Frontal cortex (tissue), 4 donors: Measurements from ENCODE around the gene ITGB3. TPM values are rescaled to one million over a fixed set of nuclear protein-coding genes. Genes with fewer than 3 reads are reported as not detected.
A peak's percentile ranks its signal among the peaks of the same experiment; 100 is the strongest.
"Not testable (repeated sequence)": the region's sequence is repeated elsewhere in the genome, so short reads cannot be mapped to it uniquely, and the experiment has no call there.

Experiments used
- DNase-seq, 2 donors: peaks; one replicate each; pipeline ENCODE4 v3.0.0; 2012; ENCODE audit warnings: low spot score in 2 of 2
- FAIRE-seq: peaks from 2 replicates; lab custom pipeline; 2012; peaks lifted over from hg19 to GRCh38; lab: Jason Lieb, UNC
- total RNA-seq: library from RNA; depleted of rRNA; stranded (reverse); fragments of >200 nt; gene quantifications from one replicate; pipeline ENCODE4 v1.2.3, GENCODE V29; 2014
- donor health status: control.
- donor health status: control.
- donor health status: control.

Gene ITGB3
- total RNA-seq = 1.2 TPM

- FAIRE-seq = no peak
- DNase-seq = peak; percentile 62 to 75
Measured at GRCh38 chr17:47253541-47254402, at the start of gene ITGB3. Gene ITGB3, plus strand, starts transcription at chr17:47253827. Its CDS starts 35 bp downstream, at chr17:47253862.

GRCh38 chr17:47203984-47204721 is 49.5 kb upstream of the ITGB3 start:
- no peak for DNase-seq
- no peak for FAIRE-seq

GRCh38 chr17:47204722-47205418 is 48.8 kb upstream of the ITGB3 start:
- FAIRE-seq = no peak
- no peak for DNase-seq

GRCh38 chr17:47205419-47205963 is 48.1 kb upstream of the ITGB3 start:
- no peak for DNase-seq
- FAIRE-seq = no peak

- no peak for FAIRE-seq
- no peak for DNase-seq
Measured at GRCh38 chr17:47207143-47208067, 46.2 kb upstream of the ITGB3 start.

GRCh38 chr17:47208744-47209488 is 44.7 kb upstream of the ITGB3 start, which contains the start of gene MYL4:
Gene MYL4, plus strand, starts transcription at chr17:47209348. Its CDS starts 75 bp downstream, at chr17:47209423.
- FAIRE-seq (no peak), DNase-seq (no peak)

- DNase-seq = no peak
- no peak for FAIRE-seq
Measured at GRCh38 chr17:47209499-47209898, 44.1 kb upstream of the ITGB3 start.

- no peak for DNase-seq
- no peak for FAIRE-seq
Measured at GRCh38 chr17:47210105-47210504, 43.5 kb upstream of the ITGB3 start.

GRCh38 chr17:47210779-47211178 is 42.8 kb upstream of the ITGB3 start:
- FAIRE-seq = no peak
- DNase-seq = no peak

- FAIRE-seq = no peak
- DNase-seq = no peak
Measured at GRCh38 chr17:47212458-47212857, 41.2 kb upstream of the ITGB3 start.

- FAIRE-seq = no peak
- DNase-seq = no peak
Measured at GRCh38 chr17:47213540-47213939, 40.1 kb upstream of the ITGB3 start.

GRCh38 chr17:47214931-47215330 is 38.7 kb upstream of the ITGB3 start:
- FAIRE-seq (no peak), DNase-seq (no peak)

GRCh38 chr17:47216821-47217220 is 36.8 kb upstream of the ITGB3 start:
- DNase-seq, FAIRE-seq: not testable (repeated sequence)

- FAIRE-seq = not testable (repeated sequence)
Measured at GRCh38 chr17:47217279-47217678, 36.3 kb upstream of the ITGB3 start.

GRCh38 chr17:47218896-47219430 is 34.7 kb upstream of the ITGB3 start:
- no peak for DNase-seq
- FAIRE-seq = no peak

More at GRCh38 chr17:47217279-47217678, 36.3 kb upstream of the ITGB3 start:
- DNase-seq = not testable (repeated sequence)

- DNase-seq (no peak), FAIRE-seq (no peak)
Measured at GRCh38 chr17:47219621-47220475, 33.8 kb upstream of the ITGB3 start.

GRCh38 chr17:47220531-47220999 is 33.1 kb upstream of the ITGB3 start:
- no peak for FAIRE-seq
- DNase-seq = no peak
